Activated CD8-positive, alpha-beta memory T cell treated with anti-CD3 and anti-CD28 coated beads for 1 hour (primary cell): ENCODE measurements around the gene PCDH9.

ENCODE experiments used
- DNase-seq, 2 donors: peaks; one replicate each; pipeline ENCODE4 v3.0.0-alpha.2; 2020; ENCODE audit warnings: low read depth in 1 of 2; ENCODE audit errors: extremely low read depth in 1 of 2

The PCDH9 gene

GRCh38 chr13:66553391-66553790 is 676.7 kb downstream of the PCDH9 start:
- DNase-seq: no peak

- no peak for DNase-seq
Measured at GRCh38 chr13:66551128-66551527, 679.0 kb downstream of the PCDH9 start.

- DNase-seq: no peak
Measured at GRCh38 chr13:66547685-66548084, 682.5 kb downstream of the PCDH9 start.

GRCh38 chr13:66546534-66547379 is 683.4 kb downstream of the PCDH9 start:
- no peak for DNase-seq

- DNase-seq: no peak
Measured at GRCh38 chr13:66543780-66544179, 686.4 kb downstream of the PCDH9 start.

- DNase-seq: no peak
Measured at GRCh38 chr13:66537417-66537816, 692.7 kb downstream of the PCDH9 start.

- no peak for DNase-seq
Measured at GRCh38 chr13:66536746-66537145, 693.4 kb downstream of the PCDH9 start.

- no peak for DNase-seq
Measured at GRCh38 chr13:66534561-66534960, 695.6 kb downstream of the PCDH9 start.

GRCh38 chr13:66532845-66533244 is 697.3 kb downstream of the PCDH9 start:
- DNase-seq: no peak

- no peak for DNase-seq
Measured at GRCh38 chr13:66532146-66532545, 698.0 kb downstream of the PCDH9 start.

GRCh38 chr13:66530686-66531085 is 699.5 kb downstream of the PCDH9 start:
- DNase-seq: no peak

- no peak for DNase-seq
Measured at GRCh38 chr13:66530158-66530557, 700.0 kb downstream of the PCDH9 start.

GRCh38 chr13:66528944-66529576 is 701.1 kb downstream of the PCDH9 start:
- no peak for DNase-seq

GRCh38 chr13:66528180-66528579 is 702.0 kb downstream of the PCDH9 start:
- DNase-seq: no peak

- DNase-seq: no peak
Measured at GRCh38 chr13:66520511-66521355, 709.4 kb downstream of the PCDH9 start.

- no peak for DNase-seq
Measured at GRCh38 chr13:66519259-66519658, 710.9 kb downstream of the PCDH9 start.

- DNase-seq: no peak
Measured at GRCh38 chr13:66518068-66518467, 712.1 kb downstream of the PCDH9 start.

GRCh38 chr13:66513728-66514127 is 716.4 kb downstream of the PCDH9 start:
- no peak for DNase-seq

- DNase-seq: no peak
Measured at GRCh38 chr13:66509175-66509574, 721.0 kb downstream of the PCDH9 start.

- no peak for DNase-seq
Measured at GRCh38 chr13:66508153-66508909, 721.8 kb downstream of the PCDH9 start.

GRCh38 chr13:66506979-66507378 is 723.2 kb downstream of the PCDH9 start:
- no peak for DNase-seq
